NCI-H1105 (cell line): ENCODE data around the gene TIE1.

Experiments used
- DNase-seq: peaks from one replicate; lab custom pipeline; 2025; lab: John Stamatoyannopoulos, UW

Gene TIE1

GRCh38 chr1:43312663-43313515 lies 12.1 kb downstream of the TIE1 start:
- DNase-seq, result no peak

DNA sequence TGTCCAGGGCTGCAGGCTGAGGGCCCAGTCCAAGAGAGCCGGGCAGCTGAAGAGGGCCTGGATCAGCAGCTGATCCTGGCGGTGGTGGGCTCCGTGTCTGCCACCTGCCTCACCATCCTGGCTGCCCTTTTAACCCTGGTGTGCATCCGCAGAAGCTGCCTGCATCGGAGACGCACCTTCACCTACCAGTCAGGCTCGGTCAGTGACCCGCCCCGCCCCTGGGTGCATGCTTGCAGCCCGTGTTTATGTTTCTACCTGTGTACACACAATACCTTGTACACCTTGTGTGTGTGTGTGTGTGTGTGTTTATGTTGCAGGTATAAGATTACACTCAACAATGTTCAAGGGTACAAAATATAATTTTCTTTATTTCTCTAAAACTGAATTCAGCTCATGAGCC lies 13.0 kb downstream of the TIE1 start:
- no peak for DNase-seq

DNA sequence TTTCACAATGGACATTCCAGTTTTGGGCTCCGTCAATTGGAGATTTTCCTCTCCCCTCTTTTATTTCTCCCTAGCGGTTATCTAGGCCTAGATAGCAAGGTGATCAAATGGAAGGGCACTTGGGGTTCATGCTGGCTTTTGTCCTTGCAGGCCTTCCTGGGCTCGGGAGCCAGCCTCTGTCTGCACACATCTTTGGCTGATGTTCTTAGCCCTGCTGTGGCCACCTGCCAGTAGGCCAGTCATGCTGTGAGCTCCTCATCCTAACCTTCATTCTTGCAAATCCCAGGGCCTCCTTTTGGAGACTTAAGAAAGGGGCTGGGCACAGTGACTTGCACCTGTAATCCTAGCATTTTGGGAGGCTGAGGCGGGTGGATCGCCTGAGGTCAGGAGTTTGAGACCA lies 13.5 kb downstream of the TIE1 start:
- no peak for DNase-seq

- no peak for DNase-seq
Observed at GRCh38 chr1:43315481-43315880, 14.7 kb downstream of the TIE1 start.

DNA sequence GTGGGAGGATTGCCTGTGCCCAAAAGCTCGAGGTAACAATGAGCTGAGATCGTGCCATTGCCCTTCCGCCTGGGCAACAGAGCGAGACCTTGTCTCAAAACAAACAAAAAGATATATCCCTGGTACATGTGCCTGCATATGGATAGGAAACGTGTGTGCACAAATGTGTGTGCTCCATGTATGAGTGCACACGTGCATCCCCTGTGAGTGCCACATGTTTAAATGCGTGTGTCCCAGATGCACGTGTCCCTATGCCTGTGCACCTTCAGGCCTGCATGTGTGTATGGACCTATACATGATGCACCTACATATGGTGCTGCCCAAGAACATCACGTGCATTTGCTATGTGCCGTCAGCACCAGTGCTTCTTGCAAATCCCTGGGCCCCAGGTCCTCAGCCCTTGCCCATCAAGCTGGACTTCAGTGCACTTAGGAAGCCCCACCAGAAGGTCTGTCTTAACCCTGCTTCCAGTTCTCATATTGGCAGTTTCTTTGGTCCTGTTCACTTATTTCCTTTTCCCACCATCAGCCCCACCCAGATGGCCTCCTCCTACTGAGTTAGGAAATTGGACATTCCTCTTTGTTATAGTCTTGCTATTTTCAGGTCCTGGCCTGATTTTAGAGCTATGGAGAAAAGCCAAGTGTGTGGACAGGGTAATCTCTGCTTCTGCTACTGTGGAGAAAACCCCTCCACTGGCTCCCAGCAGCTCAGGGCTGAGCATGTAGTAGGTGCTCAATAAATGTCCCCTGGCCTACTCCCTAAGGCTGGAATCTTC lies 15.4 kb downstream of the TIE1 start:
- DNase-seq, result no peak

DNA sequence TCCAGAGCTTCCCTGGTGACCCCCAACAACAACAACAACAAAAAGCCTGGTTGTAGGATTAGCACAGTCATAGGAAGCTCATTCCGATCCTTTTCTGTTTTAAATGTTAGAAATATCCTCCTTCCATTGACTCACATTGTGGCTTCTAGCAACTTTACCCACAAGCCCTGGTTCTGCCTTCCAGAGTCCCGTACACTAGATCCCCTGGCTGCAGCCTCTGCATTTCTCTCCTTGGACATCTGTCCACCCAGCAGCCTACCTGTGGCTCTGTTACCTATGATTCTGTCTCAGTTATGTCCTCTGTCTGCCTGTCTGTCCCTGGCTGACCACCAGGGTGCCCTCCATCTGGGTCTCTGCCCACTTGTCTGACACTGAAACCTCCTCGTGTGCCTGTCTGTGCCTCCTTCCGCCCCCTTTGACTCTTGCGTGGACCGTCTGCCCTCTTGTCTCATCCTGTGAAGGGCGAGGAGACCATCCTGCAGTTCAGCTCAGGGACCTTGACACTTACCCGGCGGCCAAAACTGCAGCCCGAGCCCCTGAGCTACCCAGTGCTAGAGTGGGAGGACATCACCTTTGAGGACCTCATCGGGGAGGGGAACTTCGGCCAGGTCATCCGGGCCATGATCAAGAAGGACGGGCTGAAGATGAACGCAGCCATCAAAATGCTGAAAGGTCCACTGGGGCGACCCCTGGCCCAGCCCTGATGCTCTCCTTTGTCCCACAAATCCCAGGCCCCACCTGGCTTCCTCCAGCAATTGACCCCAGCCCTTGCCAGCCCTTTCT lies 16.1 kb downstream of the TIE1 start:
- no peak for DNase-seq

DNA sequence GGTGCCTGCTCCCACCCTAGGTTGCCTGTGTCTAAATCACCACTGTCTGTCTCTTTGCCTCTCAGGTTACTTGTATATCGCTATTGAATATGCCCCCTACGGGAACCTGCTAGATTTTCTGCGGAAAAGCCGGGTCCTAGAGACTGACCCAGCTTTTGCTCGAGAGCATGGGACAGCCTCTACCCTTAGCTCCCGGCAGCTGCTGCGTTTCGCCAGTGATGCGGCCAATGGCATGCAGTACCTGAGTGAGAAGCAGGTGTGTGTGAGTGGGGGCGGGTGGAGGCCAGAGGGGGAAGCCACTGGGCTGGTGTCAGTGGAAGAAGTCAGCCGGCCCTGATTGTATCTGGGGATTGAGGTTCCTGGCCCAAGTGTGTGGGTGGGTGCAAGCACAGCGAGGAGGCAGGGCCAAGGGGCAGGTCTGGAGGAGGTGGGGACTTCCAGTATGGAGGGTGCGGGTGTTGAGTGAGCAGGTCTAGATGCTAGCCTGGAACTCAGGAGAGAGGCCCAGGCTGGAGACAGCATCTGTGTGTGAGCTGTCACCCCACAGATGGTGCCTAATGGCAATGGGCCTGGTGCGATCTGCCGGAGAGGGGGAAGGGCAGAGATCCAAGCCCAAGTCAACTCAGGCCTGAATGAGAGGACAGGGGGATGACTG lies 17.2 kb downstream of the TIE1 start:
- DNase-seq, result no peak

- no peak for DNase-seq
Observed at GRCh38 chr1:43318831-43319230, 18.0 kb downstream of the TIE1 start.

- DNase-seq, result no peak
Observed at GRCh38 chr1:43319288-43319687, 18.5 kb downstream of the TIE1 start.

GRCh38 chr1:43319766-43320165 lies 19.0 kb downstream of the TIE1 start:
- no peak for DNase-seq

DNA sequence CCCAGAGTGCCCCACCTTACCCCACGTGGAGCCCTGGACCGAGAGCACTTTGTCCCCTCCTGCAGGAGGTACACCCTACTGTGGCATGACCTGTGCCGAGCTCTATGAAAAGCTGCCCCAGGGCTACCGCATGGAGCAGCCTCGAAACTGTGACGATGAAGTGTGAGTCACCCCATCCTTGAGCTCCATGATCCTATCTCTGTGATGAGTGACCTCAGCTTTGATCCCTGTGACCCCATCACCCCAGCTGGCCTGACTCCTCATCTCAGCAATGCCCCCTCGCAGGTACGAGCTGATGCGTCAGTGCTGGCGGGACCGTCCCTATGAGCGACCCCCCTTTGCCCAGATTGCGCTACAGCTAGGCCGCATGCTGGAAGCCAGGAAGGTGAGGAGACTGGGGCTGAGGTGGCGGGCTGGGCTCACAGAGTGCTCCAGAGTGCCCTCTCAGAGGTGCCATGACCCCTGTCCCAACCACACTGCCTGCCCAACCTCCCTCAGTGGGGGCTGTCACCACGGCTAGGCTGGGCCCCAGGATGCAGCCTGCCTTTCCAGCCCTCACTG lies 20.6 kb downstream of the TIE1 start:
- no peak for DNase-seq

DNA sequence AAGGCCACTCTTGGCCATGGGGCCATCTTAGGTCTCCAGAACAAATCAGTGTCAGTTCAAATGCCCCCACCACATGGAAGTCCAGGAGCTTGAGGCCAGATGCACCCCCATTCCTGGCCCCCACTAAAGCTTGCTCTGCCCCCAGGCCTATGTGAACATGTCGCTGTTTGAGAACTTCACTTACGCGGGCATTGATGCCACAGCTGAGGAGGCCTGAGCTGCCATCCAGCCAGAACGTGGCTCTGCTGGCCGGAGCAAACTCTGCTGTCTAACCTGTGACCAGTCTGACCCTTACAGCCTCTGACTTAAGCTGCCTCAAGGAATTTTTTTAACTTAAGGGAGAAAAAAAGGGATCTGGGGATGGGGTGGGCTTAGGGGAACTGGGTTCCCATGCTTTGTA lies 21.7 kb downstream of the TIE1 start:
- DNase-seq, result no peak

DNA sequence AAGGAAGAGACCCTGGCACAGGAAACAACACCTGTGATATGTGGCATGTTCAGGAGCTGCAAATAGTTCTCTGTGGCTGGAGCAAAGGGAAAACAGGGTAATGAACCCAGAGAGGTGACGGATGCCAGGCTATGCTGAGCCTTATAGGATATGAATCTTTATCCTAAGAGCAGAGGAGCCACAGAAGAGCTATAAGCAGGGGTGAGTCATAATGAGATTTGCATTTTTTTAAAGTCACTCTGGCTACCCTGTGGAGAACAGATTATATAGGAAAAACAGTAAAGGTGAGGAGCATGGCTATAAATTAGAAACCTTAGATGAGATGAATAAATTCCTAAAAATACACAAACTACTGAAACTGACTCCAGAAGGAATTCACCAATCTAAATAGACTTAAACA lies 24.0 kb downstream of the TIE1 start:
- no peak for DNase-seq

GRCh38 chr1:43325381-43325780 lies 24.6 kb downstream of the TIE1 start:
- DNase-seq, result no peak

DNA sequence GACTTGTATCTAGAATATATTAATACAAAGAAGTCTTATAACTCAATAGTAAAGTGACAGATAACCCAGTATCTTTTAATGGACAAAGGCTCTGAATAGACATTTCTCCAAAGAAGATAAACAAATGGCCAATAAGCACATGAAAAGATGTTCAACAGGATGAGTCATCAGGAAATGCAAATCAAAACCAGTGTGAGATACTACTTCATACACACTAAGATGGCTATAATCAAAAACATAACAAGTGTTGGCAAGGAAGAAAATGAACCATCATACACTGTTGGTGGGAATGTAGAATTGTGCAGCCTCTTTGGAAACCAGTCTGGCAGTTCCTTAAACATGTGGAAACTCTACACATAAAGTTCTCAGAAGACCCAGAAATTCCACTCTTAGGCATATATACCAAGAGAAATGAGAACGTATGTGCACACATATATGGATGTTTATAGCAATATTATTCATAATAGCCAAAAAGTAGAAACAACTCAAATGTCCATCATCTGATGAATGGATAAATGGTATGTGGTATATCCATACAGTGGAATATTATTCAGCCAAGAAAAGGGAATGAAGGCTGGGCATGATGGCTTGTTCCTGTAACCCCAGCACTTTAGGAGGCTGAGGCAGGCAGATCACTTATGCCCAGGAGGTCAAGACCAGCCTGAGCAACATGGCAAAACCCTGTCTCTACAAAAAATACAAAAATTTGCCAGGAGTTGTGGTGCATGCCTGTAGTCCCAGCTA lies 26.9 kb downstream of the TIE1 start:
- no peak for DNase-seq

DNA sequence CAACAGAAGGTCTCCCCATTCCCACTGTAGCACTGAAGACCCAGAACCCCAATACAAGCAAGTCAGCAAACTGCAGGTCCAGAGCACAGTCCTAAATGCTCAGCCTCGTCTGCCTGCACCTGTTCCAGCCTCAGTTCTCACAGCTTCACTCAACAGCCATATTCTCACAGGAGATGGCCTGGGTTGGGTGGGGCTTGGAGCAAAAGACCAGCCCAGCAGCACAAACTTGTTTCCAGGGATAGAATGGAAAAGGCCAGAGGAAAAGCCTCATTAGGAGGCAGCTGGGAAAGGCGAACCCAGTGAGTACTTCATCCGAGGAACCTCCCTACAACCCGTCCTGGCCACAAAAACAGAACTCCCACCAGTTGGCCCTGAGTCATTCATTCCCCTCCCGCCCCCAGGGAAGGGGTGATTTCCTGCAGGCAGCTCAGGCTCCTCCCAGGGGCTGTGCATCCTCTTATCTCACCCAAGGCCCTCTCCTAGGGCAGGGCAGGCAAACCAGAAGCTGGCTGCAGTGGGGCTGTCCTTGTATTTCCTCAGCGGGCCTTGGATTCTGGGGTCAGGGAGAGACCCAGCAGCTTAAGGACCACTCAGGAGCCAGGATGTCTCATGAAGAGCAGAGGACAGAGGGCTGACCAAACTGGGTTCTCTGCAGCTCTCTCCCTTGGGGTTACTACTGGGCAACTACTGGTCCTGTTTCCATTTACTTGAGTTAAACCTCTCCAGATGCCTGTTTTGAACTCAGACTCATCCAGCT lies 29.4 kb downstream of the TIE1 start:
- DNase-seq, result no peak

DNA sequence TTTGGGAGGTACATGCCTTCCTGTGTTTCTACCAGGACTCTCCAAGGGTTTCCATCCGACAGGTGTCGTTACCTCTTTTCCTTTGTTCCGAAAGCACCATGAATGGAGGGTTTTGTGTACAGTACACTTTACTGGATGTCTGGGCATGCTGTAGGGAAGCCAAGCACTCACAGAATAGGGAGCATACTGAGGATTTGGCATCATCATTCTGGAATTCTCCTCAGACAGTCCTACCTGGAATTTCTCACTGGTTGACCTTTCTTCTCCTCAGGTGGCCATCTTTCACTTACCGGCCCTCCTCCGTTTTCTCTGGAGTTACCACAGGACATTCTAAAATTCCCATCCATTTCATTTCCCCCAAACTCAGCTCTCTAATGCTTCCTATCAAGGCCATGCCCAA lies 30.9 kb downstream of the TIE1 start:
- no peak for DNase-seq

- DNase-seq, result no peak
Observed at GRCh38 chr1:43334453-43335205, 33.8 kb downstream of the TIE1 start.

DNA sequence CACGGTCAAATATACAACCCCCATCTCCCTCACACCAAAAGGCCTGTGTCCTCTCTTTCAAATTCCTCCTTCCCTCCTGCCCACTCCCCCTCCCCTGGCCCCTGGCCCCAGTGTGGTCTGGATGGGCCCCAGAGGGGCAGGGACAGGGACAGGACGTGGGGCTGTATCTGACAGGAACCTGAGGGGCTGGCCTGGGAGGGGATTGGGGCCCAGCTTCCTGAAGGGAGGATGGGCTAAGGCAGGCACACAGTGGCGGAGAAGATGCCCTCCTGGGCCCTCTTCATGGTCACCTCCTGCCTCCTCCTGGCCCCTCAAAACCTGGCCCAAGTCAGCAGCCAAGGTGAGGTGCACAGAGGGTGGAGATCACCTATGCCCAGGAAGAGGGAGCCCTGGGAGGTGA lies 36.8 kb downstream of the TIE1 start, which contains the start of gene MPL:
MPL (plus strand) TSS at position 231 of the 400 bp plus-strand sequence; CDS start at position 262, 31 bp downstream.
- no peak for DNase-seq
